Neuron (in vitro differentiated cells): ENCODE measurements around the gene CFAP300.

ENCODE experiments used
- H2AFZ ChIP-seq: one replicate; pipeline ENCODE4 v1.6.1; 2013; ENCODE audit warnings: low read depth, mild to moderate bottlenecking, inconsistent platforms, low read length, moderate library complexity
- H3K27me3 ChIP-seq: one replicate; pipeline ENCODE4 v1.6.1; 2013; ENCODE audit warnings: low read length; ENCODE audit not compliant: insufficient read depth
- H3K36me3 ChIP-seq: one replicate; pipeline ENCODE4 v1.6.1; 2013; ENCODE audit warnings: low read length; ENCODE audit not compliant: insufficient read depth
- H3K4me1 ChIP-seq: one replicate; pipeline ENCODE4 v1.6.1; 2013; ENCODE audit warnings: low read length; ENCODE audit not compliant: insufficient read depth
- H3K4me3 ChIP-seq: 2 replicates; pipeline ENCODE4 v1.5.1; 2013; ENCODE audit warnings: mild to moderate bottlenecking, low read length, moderate library complexity
- H3K9me3 ChIP-seq: one replicate; pipeline ENCODE4 v1.6.1; 2013; ENCODE audit warnings: low read length

Gene CFAP300

DNA sequence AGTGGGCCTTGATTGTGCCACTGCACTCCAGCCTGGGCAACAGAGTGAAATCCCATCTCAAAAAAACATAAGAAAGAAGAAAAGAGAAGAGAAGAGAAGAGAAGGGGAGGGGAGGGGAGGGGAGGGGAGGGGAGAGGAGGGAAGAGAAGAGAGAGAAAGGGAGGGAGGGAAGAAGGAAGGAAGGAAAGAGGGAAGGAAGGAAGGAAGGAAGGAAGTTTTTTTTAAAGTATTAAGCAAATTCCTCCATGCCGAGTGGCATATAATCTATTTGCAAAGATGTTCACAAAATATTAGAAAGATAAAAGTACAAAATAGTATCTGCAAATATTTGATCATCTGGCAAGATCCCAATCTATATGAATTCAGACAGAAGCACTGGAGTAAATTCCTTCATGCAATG, 10.5 kb upstream of the CFAP300 start:
- Histone ChIP-seq H3K36me3 (no peaks in the 10 kb centered on the region), H3K27me3 (no peaks in the 10 kb centered on the region), H3K4me3 (no peak overlapping the region), H2AFZ (no peak overlapping the region), H3K4me1 (no peaks in the 10 kb centered on the region), H3K9me3 (no peaks in the 10 kb centered on the region)

- Histone ChIP-seq H3K27me3 (no peaks in the 10 kb centered on the region), H3K4me3 (peak overlapping the region; percentile 51), H3K9me3 (no peaks in the 10 kb centered on the region), H3K36me3 (no peaks in the 10 kb centered on the region), H2AFZ (peak overlapping the region; percentile 88), H3K4me1 (no peaks in the 10 kb centered on the region)
These were observed 396 bp upstream of the CFAP300 start for GRCh38 chr11:102046841-102047240.

- H3K4me1 ChIP-seq, result no peaks in the 10 kb centered on the region
- no peaks in the 10 kb centered on the region for H3K9me3 ChIP-seq
- no peak overlapping the region for H3K4me3 ChIP-seq
- H3K36me3 ChIP-seq, result no peaks in the 10 kb centered on the region
- H2AFZ ChIP-seq, result no peak overlapping the region
- no peaks in the 10 kb centered on the region for H3K27me3 ChIP-seq
These were observed 3.8 kb downstream of the CFAP300 start for GRCh38 chr11:102050927-102051575.

GRCh38 chr11:102061276-102061675, 14.0 kb downstream of the CFAP300 start:
- H3K27me3 ChIP-seq, result no peaks in the 10 kb centered on the region
- no peak overlapping the region for H3K4me3 ChIP-seq
- no peaks in the 10 kb centered on the region for H3K4me1 ChIP-seq
- H3K36me3 ChIP-seq, result no peaks in the 10 kb centered on the region
- H2AFZ ChIP-seq, result no peak overlapping the region
- no peaks in the 10 kb centered on the region for H3K9me3 ChIP-seq

GRCh38 chr11:102062106-102062505, 14.9 kb downstream of the CFAP300 start:
- no peaks in the 10 kb centered on the region for H3K4me1 ChIP-seq
- H3K27me3 ChIP-seq, result no peaks in the 10 kb centered on the region
- no peak overlapping the region for H2AFZ ChIP-seq
- no peaks in the 10 kb centered on the region for H3K9me3 ChIP-seq
- H3K36me3 ChIP-seq, result no peaks in the 10 kb centered on the region
- H3K4me3 ChIP-seq, result no peak overlapping the region

- Histone ChIP-seq H3K36me3 (no peaks in the 10 kb centered on the region), H2AFZ (no peak overlapping the region), H3K9me3 (no peaks in the 10 kb centered on the region), H3K27me3 (no peaks in the 10 kb centered on the region), H3K4me1 (no peaks in the 10 kb centered on the region), H3K4me3 (no peak overlapping the region)
These were observed 17.1 kb downstream of the CFAP300 start for GRCh38 chr11:102064316-102064715.

DNA sequence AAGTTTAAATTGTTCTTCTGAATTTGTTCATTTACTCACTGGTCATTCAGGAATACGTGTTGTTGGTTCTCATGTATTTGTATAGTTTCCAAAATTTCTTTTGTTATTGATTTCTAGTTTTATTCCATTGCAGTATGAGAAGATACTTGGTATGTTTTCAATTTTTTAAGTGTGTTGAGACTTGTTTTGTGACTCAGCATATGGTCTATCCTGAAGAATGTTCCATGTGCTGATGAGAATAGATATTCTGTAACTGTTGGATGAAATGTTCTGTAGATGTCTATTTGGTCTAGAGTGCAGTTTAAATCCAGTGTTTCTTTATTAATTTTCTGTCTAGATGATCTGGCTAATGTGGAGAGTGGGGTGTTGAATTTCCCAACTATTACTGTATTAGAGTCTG, 23.5 kb downstream of the CFAP300 start:
- no peaks in the 10 kb centered on the region for H3K4me1 ChIP-seq
- H3K36me3 ChIP-seq, result no peaks in the 10 kb centered on the region
- no peaks in the 10 kb centered on the region for H3K27me3 ChIP-seq
- no peak overlapping the region for H3K4me3 ChIP-seq
- H2AFZ ChIP-seq, result no peak overlapping the region
- no peaks in the 10 kb centered on the region for H3K9me3 ChIP-seq

- Histone ChIP-seq H3K36me3 (no peaks in the 10 kb centered on the region), H3K9me3 (no peaks in the 10 kb centered on the region), H2AFZ (no peak overlapping the region), H3K4me3 (no peak overlapping the region), H3K27me3 (no peaks in the 10 kb centered on the region), H3K4me1 (no peaks in the 10 kb centered on the region)
These were observed 24.5 kb downstream of the CFAP300 start for GRCh38 chr11:102071497-102072472.

GRCh38 chr11:102073253-102073652, 26.0 kb downstream of the CFAP300 start:
- Histone ChIP-seq H3K36me3 (no peaks in the 10 kb centered on the region), H3K9me3 (no peaks in the 10 kb centered on the region), H2AFZ (no peak overlapping the region), H3K4me1 (no peaks in the 10 kb centered on the region), H3K27me3 (no peaks in the 10 kb centered on the region), H3K4me3 (no peak overlapping the region)

GRCh38 chr11:102079625-102080024, 32.4 kb downstream of the CFAP300 start:
- H3K4me1 ChIP-seq, result no peaks in the 10 kb centered on the region
- H2AFZ ChIP-seq, result no peak overlapping the region
- no peak overlapping the region for H3K4me3 ChIP-seq
- no peaks in the 10 kb centered on the region for H3K9me3 ChIP-seq
- H3K27me3 ChIP-seq, result no peaks in the 10 kb centered on the region
- no peaks in the 10 kb centered on the region for H3K36me3 ChIP-seq

DNA sequence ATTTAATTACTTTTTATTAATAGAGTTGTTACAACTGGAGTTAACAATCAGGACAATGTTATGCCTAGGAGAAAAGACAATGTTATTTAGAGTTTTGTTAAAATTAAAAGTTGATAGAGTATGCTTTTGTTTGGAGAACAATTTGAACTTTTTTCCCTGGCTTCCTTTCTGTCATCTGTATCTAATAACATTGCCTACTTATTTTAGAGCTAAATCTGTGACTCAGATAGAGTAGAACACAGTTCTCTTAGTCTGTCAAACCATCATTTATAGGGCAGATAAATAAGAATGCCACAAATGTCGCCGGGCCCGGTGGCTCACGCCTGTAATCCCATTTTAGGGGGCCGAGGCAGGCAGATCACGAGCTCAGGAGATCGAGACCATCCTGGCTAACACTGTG, 34.1 kb downstream of the CFAP300 start:
- H2AFZ ChIP-seq, result no peak overlapping the region
- H3K27me3 ChIP-seq, result no peaks in the 10 kb centered on the region
- no peaks in the 10 kb centered on the region for H3K4me1 ChIP-seq
- no peaks in the 10 kb centered on the region for H3K9me3 ChIP-seq
- H3K4me3 ChIP-seq, result no peak overlapping the region
- H3K36me3 ChIP-seq, result no peaks in the 10 kb centered on the region

DNA sequence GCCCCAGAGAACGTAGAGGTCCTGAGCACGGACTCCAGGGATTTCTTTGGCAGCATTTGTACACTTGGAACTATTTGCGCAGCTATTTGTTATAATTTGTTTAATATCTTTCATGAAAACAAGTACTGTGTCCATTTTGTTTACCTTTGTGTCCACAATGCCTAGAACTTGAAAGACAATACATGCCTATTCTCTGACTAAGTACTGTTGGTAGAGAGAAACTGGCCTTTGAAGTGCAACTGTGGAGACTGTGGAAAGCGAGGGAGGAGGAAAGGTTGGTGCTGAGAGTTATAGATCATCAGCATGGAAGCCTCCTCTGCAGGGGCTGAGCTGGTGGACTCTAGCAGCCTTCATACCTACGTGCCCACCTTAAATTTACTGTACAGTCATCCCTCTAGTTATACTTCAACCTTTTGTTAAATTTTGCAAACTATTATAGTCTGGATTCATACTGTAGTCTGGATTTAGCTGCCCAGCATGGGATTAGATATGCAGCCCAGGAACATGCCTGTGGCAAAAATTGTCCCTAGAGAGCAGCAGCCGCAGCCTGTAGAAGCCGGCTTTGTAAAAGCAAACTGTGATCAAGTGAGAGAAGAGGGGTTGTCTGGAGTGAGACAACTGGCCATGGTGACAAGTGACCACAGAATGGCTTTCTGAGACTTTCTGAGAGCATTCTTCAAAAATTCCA, 38.8 kb downstream of the CFAP300 start:
- H3K9me3 ChIP-seq, result no peaks in the 10 kb centered on the region
- no peak overlapping the region for H3K4me3 ChIP-seq
- H3K36me3 ChIP-seq, result no peaks in the 10 kb centered on the region
- H2AFZ ChIP-seq, result no peak overlapping the region
- no peaks in the 10 kb centered on the region for H3K27me3 ChIP-seq
- H3K4me1 ChIP-seq, result no peaks in the 10 kb centered on the region

GRCh38 chr11:102097186-102097585, 49.9 kb downstream of the CFAP300 start:
- H3K4me1 ChIP-seq, result no peaks in the 10 kb centered on the region
- H2AFZ ChIP-seq, result no peak overlapping the region
- H3K27me3 ChIP-seq, result no peaks in the 10 kb centered on the region
- H3K36me3 ChIP-seq, result no peaks in the 10 kb centered on the region
- H3K4me3 ChIP-seq, result no peak overlapping the region
- H3K9me3 ChIP-seq, result no peaks in the 10 kb centered on the region
